Tibial nerve (tissue), 3 donors: ENCODE data around the gene FAM47E.

Experiments used
- POLR2A ChIP-seq, 2 donors: fragments of 450-650 bp; IDR thresholded peaks; one replicate each; pipeline ENCODE4 v1.6.1; 2017; ENCODE audit warnings: antibody characterized with exemption in 2 of 2, mild to moderate bottlenecking in 2 of 2, moderate library complexity in 2 of 2
- TF ChIP-seq, protein P1 (sequence below), 5 experiments: fragments of 200-600 bp in 3 of 5; fragments of 450-650 bp in 2 of 5; sonication (generic) in 3 of 5; IDR thresholded peaks; one replicate each; pipeline ENCODE4 v1.5.1; 2016 to 2019; ENCODE audit warnings: antibody characterized with exemption in 5 of 5, mild to moderate bottlenecking in 3 of 5, moderate library complexity in 2 of 5

DNA sequence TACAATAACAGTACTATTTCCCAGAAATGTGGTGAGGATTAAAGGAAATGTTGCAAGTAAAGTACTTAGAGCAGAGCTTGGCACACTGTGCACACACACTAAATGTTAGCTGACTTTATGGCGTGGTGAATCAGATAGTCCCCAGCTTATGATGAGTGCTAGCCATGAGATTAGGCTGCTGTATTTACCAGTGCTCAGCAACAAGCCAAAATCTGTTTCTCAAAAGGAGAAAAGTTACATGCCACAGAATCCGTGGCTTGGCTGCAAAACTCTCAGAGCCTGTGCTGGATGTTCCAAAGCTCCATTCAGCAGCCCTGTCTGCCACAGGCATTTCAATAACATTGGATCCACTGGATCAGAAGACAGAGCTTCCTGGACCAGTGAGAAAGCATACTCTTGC is 42.3 kb downstream of the FAM47E start:
- TF ChIP-seq, protein P1, sequence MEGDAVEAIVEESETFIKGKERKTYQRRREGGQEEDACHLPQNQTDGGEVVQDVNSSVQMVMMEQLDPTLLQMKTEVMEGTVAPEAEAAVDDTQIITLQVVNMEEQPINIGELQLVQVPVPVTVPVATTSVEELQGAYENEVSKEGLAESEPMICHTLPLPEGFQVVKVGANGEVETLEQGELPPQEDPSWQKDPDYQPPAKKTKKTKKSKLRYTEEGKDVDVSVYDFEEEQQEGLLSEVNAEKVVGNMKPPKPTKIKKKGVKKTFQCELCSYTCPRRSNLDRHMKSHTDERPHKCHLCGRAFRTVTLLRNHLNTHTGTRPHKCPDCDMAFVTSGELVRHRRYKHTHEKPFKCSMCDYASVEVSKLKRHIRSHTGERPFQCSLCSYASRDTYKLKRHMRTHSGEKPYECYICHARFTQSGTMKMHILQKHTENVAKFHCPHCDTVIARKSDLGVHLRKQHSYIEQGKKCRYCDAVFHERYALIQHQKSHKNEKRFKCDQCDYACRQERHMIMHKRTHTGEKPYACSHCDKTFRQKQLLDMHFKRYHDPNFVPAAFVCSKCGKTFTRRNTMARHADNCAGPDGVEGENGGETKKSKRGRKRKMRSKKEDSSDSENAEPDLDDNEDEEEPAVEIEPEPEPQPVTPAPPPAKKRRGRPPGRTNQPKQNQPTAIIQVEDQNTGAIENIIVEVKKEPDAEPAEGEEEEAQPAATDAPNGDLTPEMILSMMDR (IDR thresholded peaks at IDR 0.05), result no peak
- no peak for TF ChIP-seq POLR2A (IDR thresholded peaks at IDR 0.05)
